GM19372 (cell line): ENCODE measurements around the gene UTY.
"Not testable (repeated sequence)": the region's sequence is repeated elsewhere in the genome, so short reads cannot be mapped to it uniquely, and the experiment has no call there.

Experiments
- ATAC-seq: cut with Tn5 transposase; IDR thresholded peaks from one replicate; pipeline ENCODE4 v1.9.1; 2021; ENCODE audit warnings: mild to moderate bottlenecking, low read depth, moderate library complexity; ENCODE audit not compliant: unreplicated experiment

UTY gene

DNA sequence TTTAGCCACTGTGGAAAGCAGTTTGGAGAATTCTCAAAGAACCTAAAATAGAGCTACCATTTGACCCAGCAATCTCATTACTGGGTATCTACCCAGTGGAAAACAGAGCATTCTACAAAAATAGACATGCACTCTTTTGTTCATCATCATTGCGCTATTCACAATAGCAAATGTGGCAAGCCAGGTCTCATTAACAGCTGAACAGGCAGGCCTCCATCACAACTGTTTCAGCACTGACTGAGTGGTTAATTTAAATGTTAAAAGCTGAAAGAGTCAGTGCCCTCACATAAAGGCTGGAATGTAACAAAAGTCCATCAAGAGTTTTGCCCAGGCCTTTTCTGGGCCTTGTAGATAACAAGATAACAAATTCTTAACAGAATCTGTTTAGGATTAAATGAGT lies 166.9 kb downstream of the UTY start:
- ATAC-seq, result no peak

DNA sequence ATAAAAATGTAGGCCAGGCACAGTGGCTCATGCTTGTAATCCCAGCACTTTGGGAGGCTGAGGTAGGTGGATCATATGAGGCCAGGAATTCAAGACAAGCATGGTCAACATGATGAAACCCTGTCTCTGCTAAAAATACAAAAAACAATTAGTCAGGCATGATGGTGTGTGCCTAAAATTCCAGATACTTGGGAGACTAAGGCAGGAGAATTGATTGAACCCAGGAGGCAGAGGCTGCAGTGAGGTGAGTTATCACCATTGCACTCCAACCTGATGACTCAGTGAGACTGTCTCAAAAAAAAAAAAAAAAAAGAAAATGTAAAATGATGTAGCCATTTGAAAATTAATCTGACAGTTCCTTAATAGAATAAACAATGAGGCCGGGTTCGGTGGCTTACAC lies 171.9 kb downstream of the UTY start:
- no peak for ATAC-seq

DNA sequence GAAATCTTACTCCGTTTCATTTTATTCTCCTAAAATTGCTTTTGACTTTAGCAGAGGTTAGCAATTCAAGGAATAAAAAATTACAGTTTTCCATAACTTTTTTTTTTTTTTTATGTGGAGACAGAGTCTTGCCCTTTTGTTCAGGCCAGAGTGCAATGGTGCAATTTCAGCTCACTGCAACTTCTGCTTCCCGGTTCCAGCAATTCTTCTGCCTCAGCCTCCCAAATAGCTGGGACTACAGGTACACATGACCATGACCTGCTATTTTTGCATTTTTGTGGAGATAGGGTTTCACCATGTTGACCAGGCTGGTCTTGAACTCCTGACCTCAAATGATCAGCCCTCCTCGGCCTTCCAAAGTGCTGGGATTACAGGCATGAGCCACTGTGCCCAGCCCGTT lies 179.0 kb downstream of the UTY start:
- no peak for ATAC-seq

DNA sequence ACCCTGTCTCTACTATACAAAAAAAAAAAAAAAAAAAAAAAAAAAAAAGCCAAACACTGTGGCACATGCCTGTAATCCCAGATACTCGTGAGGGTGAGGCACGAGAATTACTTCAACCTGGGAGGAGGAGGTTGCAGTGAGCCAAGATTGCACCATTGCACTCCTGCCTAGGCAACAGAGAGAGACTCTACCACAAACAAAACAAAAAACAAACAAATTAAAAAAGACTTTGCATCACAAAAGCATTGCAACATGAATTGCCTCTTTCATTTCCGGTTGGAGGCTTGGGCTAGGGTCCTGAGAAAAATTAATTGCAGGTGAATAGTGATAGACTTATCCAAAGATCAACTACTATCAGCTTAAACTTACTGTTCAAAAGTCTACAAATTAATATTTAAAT lies 180.4 kb downstream of the UTY start:
- ATAC-seq, result no peak

DNA sequence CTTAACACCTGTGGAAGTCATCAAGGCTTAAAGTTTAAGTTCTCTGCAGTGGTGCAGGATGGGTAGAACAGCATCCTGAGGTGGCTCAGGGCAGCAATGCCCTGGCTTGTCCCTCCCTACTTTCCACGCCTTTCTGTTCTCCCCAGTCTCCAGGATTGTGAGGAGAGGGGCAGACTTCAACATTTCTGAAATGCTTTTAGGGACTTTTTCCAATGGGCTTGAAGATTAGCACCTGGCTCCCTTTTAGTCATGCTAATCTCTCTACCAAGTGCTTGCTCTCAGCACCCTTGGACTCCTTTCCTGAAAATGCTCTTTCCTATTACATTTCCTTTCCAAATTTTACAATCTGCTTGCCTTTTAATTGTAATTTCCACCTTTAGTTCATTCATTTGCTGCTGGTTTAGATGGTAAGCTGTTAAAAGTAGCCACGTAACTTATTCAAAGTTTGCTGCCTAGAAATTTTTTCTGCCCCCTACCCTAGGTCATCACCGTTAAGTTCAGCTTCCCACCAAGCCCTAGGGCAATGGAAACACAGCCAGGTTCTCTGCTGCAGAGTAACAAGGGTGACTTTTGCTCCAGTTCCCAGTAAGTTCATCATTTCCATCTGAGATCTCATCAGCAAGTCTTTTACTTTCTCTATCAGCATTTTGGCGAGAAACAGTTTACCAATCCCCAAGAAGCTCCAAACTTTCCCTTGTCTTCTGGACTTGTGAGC lies 183.5 kb downstream of the UTY start:
- no peak for ATAC-seq

DNA sequence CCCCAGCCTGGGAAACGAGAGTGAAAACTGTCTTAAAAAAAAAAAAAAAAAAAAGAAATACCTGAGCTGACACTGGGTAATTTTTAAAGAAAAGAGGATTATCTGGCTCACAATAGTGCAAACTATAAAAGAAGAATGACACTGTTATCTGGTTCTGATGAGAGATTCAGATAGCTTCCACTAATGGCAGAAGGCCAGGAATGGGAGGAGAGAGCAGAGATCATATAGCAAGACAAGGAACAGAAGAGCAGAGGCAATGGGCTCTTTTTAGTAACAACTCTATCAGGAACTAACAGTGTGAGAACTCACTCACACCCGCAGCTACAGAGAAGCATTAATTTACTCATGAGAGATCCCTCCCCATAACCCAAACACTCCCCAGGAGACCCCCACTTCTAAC lies 184.8 kb downstream of the UTY start:
- ATAC-seq, result no peak

DNA sequence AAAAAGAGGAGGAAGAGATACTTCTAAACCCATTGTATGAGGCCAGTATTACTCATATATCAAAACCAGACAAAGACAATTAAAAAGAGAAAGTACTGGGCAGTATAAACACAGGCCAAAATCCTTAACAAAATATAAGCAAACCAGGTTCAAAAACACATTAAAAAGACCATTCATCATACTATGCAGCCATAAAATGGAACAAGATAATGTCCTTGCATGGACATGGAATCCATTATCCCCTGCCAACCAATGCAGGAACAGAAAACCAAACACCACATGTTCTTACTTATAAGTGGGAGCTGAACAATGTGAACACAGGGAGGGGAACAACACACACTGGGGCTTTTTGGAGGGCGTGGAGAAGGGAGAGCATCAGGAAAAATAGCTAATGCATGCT lies 188.6 kb downstream of the UTY start:
- no peak for ATAC-seq

DNA sequence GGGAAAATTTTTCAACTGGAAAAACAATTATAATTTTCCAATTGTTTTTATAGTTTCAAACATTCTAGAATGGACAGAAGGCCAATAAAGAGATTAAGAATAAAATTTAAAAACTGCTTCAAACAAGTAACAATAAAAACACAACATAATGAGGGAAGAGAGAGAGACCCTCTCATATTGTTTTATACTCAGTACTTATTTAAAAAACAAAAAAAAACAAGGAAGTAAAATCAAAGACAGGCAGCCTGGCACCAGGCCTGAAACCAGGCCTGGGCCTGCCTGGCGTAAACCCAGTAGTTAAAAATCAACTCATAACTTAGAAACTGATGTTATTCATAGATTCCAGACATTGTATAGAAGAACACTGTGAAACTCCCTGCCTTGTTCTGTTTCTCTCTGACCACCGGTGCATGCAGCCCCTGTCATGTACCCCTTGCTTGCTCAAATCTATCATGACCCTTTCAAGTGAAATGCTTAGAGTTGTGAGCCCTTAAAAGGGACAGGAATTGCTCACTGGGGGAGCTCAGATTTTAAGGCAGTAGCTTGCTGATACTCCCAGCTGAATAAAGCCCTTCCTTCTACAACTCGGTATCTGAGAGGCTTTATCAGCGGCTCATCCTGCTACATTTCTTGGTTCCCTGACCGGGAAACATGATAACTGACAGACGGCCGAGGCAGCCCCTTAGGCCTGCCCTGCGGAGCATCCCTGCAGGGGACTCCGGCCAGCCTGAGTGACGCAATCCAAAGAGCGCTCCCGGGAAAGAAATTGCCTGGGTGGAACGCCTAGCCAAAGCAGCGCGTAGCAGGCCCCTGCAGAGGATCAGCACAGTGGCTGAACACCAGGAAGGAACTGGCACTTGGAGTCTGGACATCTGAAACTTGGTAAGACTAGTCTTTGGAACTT lies 197.4 kb downstream of the UTY start:
- ATAC-seq, result not testable (repeated sequence)

DNA sequence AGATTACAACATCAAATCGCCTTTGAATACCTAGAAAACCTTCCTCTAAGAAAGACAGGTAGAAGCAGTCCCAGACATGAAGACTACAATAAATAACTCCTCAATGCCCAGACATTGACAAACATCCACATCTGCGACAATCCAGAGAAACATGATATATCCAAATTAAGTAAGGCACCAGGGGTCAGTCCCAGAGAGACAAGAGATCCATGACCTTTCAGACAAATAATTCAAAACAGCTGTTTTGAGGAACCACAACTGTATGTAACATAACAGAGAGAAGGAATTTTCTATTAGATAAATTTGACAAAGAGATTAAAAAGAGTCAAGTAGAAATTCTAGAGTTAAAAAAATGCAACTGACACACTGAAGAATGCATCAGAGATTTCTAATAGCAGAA lies 200.3 kb downstream of the UTY start:
- ATAC-seq, result no peak

DNA sequence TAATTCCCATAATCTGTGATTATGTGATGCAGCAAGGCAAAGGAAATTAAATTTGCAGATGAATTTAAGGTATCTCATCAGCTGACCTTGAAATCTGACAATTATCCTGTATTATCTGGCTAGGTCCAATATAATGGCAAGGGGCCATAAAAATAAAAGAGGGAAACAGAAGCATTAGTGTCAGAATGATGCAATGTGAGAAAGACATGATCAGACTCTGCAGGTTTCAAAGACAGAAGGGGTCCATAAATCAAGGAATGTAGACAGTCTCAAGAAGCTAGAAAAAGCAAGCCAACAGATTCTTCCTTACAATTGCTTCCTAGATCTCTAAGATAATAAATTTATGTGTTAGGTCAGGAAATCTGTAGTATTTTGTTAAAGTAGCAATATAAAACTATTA lies 208.1 kb downstream of the UTY start:
- ATAC-seq, result no peak

DNA sequence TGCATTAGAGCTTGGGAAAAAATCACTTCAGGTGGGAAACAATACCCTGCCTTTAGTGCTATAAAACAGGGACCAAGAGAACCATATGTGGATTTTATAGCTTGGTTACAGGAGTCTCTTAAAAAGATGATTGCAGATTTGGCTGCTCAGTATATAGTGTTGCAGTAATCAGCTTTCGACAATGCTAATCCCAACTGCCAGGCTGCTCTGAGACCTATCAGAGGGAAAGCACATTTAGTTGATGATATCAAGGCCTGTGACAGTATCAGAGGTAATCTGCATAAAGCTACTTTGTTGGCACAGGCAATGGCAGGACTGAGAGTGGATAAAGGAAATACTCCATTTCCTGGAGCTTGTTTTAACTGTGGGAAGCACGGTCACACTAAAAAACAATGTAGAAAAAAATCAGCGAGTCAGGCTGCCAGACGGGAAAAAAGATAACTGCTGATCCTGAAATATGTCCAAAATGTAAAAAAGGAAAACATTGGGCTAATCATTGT lies 225.8 kb downstream of the UTY start:
- ATAC-seq, result not testable (repeated sequence)

DNA sequence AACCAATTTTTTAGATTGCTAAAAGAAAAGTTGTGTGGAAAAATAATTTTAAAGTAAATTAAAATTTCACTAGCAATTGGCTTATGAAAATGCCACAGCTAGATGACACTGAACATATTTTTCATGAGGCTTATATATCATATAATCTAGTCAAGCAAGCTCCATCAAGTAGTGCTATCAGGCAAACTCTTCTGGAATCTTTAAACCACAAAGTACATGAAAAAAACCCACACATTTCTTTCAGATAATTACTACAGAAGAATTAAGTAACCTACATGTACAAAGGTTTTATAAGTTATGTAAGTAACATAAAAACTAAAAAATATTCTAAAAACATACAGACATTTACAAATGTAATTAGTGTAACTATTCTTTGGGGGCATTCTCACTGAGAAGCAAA lies 229.4 kb downstream of the UTY start:
- ATAC-seq, result no peak

DNA sequence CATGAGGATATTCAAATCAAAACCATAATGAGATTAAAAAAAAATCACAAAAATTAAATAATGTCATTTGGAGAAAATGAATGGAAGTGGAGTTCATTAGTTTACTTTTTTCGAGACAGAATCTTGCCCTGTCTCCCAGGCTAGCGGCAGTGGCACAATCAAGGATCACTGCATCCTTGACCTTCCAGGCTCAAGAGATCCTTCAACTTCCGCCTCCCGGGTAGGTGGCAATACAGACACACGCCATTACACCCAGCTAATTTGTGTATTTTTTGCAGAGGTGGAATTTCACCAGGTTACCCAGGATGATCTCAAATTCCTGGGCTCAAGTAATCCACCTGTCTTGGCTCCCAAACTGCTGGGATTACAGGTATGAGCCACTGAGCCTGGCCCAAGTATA lies 236.1 kb downstream of the UTY start:
- ATAC-seq, result no peak

DNA sequence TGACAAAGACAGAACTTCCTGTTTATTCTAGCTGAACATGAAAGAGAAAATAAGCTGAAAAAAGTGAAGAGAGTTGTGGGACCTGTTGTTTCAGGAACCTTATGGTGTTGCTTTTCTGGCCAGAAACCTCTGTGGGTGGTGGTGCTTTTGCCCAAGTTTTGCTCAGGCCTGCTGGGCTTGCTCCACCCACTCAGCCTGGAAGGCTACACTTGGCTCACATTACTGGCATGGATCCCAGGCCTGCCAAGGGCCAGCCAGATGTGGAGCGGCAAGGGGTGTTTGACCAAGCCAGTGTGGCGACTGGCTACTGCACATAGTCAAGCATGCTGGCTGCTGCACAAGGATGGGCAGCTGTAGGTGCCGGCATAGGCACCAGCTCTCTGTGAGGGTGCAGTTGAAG lies 245.9 kb downstream of the UTY start:
- no peak for ATAC-seq

DNA sequence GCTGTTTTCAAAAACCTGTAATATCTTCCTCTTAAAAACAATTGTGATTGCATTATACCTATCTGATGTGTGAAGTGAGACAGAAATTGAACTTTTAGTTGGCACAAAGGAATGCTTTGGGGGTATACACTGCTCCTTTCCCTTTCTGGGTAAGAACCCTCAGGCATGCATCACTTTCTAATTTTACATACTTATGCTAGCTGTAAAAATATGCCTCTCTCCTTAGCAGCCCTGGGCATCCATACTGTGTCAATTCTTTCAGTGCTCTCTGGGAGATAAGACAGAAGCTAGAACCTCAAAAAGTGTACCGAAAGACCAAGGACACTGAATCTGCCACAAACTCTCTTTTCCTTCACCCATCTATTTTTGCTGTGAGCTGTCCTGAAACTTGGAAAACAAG lies 246.7 kb downstream of the UTY start:
- no peak for ATAC-seq

DNA sequence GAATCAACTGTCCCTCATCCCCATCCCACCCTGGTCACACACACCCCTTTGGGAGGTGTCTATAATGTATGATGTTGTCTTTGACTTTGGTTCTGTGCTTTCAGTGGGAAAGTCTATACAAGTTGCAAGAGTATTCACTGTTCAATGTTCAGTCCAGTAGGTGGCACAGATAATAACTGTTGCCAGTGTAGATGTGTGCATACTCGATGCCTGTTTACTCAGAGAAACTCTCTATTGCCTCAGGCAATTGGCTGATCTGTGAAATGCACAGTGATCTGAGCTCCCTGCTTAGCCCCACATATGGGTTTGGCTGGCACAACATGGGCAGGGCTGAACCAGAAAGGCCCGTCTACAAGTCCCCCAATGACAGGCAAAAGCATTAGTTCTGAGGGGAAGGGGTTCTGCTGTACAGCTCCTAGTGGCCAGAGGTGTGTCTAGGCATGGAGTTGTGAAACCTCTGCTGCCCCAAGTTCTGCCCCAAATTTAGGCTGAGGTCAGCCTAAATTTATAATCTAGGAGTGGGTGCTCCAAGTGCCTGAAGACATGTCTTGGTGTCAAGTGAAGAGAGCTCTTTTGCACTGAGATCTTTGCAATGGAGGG lies 252.4 kb downstream of the UTY start:
- ATAC-seq, result no peak

DNA sequence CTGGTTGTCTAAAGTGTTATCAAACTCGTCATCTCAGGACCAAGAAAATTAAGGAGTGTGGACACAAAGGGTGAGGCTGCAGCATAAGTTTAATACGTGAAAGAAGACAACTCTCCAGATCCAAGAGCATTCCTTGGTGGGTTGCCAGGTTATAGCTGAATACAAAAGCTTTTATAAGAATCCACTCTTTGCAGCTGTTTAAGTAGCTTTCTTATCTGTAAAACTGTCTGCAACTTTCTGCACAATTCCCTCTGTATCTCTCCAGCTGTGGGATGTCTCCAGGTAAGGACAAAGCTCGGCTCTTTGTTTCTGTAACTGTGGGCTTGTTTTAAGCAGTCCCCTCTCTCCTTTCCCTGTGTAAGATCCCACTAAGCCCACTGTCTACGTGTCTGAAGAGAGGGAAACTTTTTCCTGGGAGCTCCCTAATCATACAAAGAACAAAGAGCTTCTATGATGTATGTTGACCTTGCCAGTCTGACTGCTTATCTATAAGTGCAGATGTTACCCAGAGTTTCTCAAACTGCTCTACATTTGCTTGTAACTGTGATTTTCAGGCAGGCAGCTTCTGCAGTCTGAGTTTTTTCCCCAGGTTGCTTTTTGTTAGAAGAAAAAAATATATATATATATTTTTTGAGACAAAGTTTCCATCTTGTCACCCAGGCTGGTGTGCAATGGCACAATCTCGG lies 268.7 kb downstream of the UTY start:
- no peak for ATAC-seq

DNA sequence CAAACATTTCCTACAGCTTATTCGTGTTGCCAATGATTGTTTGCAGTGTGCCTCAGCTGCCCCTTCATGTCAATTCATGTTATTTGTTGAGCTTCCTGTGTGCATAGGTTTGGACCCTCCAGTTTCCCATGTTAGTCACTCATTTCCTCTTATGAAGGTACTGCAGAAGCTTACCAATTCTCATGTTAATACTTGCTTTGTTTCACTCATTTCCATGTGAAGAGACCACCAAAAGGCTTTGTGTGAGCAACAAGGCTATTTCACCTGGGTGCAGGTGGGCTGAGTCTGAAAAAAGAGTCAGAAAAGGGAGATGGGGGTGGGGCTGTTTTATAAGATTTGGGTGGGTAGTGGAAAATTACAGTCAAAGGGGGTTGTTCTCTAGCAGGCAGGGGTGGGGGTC lies 274.6 kb downstream of the UTY start:
- ATAC-seq, result no peak
